ENCODE measurements around the gene MAST2. TPM values are rescaled to one million over a fixed set of nuclear protein-coding genes. Genes with fewer than 3 reads are reported as not detected.

Gene MAST2
- total and polyA plus RNA-seq, 2 of the 13 experiments (the other 11 are each of a cell fraction or from before 2014, with no cell fraction given) = 15.3 to 23.0 TPM

GRCh38 chr1:45772971-45773370 is 30.4 kb upstream of the MAST2 start (continued):
- TF ChIP-seq AFF4 (CRISPR knock-in tag; IDR thresholded peaks at IDR 0.05) (no peak), NR1H2 (CRISPR knock-in tag; IDR thresholded peaks at IDR 0.05; ENCODE audit: borderline replicate concordance, low read depth) (no peak), FOXC1 (CRISPR knock-in tag; IDR thresholded peaks at IDR 0.05; ENCODE audit: borderline replicate concordance) (no peak), ZNF264 (CRISPR knock-in tag; IDR thresholded peaks at IDR 0.05) (no peak), ZNF644 (CRISPR knock-in tag; IDR thresholded peaks at IDR 0.05; ENCODE audit: low read depth) (no peak), ZNF232 (CRISPR knock-in tag; IDR thresholded peaks at IDR 0.05; ENCODE audit: borderline replicate concordance) (no peak), SMARCC2 (IDR thresholded peaks at IDR 0.05) (no peak)

- Histone ChIP-seq H3K4me2 (ENCODE audit: low read depth, low read length) (no peak overlapping the region), H3K9ac (ENCODE audit: insufficient read depth, low read depth, low read length) (no peak overlapping the region), H3K27ac (ENCODE audit: extremely low read length, insufficient read depth, low read length) (no peak overlapping the region), H3K4me1 (ENCODE audit: insufficient read depth, low read length) (peaks cover 6% of the 10 kb centered on the region), H2AFZ (ENCODE audit: low read length) (no peak overlapping the region), H3K9me3 (ENCODE audit: low read length) (no peaks in the 10 kb centered on the region), H3K4me3 (replicated peaks in 1 of 3; ENCODE audit: insufficient read depth in 1 of 3, low read depth in 2 of 3, low read length in 3 of 3) (no peak overlapping the region), H3K79me2 (ENCODE audit: insufficient read depth, low read length) (no peaks in the 10 kb centered on the region), H4K20me1 (ENCODE audit: insufficient read depth, low read length) (no peaks in the 10 kb centered on the region), H3K27me3 (ENCODE audit: control insufficient read depth in 1 of 2, insufficient read depth in 2 of 2, low read length in 2 of 2) (no peaks in the 10 kb centered on the region), H3K36me3 (replicated peaks in 1 of 2; ENCODE audit: control insufficient read depth in 1 of 2, insufficient read depth in 2 of 2, low read length in 2 of 2) (no peaks in the 10 kb centered on the region)
- DNase-seq (ENCODE audit: low spot score) = no peak
- BruUV-seq (replicated peaks) = no TSS peak
- ATAC-seq = no peak
- TF ChIP-seq ZBTB46 (CRISPR knock-in tag; IDR thresholded peaks at IDR 0.05; ENCODE audit: borderline replicate concordance) = no peak
- no peak for TF ChIP-seq ZBTB8A (CRISPR knock-in tag; IDR thresholded peaks at IDR 0.05; ENCODE audit: borderline replicate concordance, low read depth)
- TF ChIP-seq TBX3 (IDR thresholded peaks at IDR 0.05; ENCODE audit: borderline replicate concordance) = no peak
- no peak for TF ChIP-seq ZBTB1 (CRISPR knock-in tag; IDR thresholded peaks at IDR 0.05; ENCODE audit: borderline replicate concordance)
- no peak for TF ChIP-seq HCFC1 (IDR thresholded peaks at IDR 0.05; ENCODE audit: low read depth, low read length)
- 0 out of 2 replicates have a peak, but pooled peaks have one; percentile 31 for TF ChIP-seq CREB1 (IDR thresholded peaks at IDR 0.05)
- no peak for TF ChIP-seq CREB1 (CRISPR knock-in tag; IDR thresholded peaks at IDR 0.05)
- no peak for TF ChIP-seq YY1 (IDR thresholded peaks at IDR 0.05; ENCODE audit: insufficient read depth, insufficient replicate concordance, low read depth, low read length)
- FAIRE-seq = no peak
- intact Hi-C loops (cut with micrococcal nuclease; ENCODE audit: unreplicated experiment) = no loop called here
- 81% methylated on average over 3 of the region's 3 CpGs for WGBS (ENCODE audit: low lambda C conversion rate)
- ChIA-PET POLR2A (no interaction called here), CTCF (ENCODE audit: low intra/inter-chr PET ratio, low total read pairs) (no interaction called here)
- in situ Hi-C loops (cut with HindIII; ENCODE audit: extremely low pct_ligation_motif_present, low pct_unique_long_range_greater_than_20kb) = no loop called here
Measured at GRCh38 chr1:45775794-45776193, 27.6 kb upstream of the MAST2 start.

Data from HepG2 (cell line).